ENCODE measurements around the gene PAQR9.
"Not testable (repeated sequence)": the region's sequence is repeated elsewhere in the genome, so short reads cannot be mapped to it uniquely, and the experiment has no call there.

PAQR9 gene, protein sequence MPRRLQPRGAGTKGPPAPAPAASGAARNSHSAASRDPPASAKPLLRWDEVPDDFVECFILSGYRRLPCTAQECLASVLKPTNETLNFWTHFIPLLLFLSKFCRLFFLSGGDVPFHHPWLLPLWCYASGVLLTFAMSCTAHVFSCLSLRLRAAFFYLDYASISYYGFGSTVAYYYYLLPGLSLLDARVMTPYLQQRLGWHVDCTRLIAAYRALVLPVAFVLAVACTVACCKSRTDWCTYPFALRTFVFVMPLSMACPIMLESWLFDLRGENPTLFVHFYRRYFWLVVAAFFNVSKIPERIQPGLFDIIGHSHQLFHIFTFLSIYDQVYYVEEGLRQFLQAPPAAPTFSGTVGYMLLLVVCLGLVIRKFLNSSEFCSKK

GRCh38 chr3:142963516-142964448 is at the start of gene PAQR9:
PAQR9 (minus strand) TSS chr3:142963674; CDS start chr3:142963336, 338 bp downstream.
- no peak for DNase-seq

GRCh38 chr3:143011705-143012104 is 48.2 kb upstream of the PAQR9 start:
- DNase-seq: no peak

DNA sequence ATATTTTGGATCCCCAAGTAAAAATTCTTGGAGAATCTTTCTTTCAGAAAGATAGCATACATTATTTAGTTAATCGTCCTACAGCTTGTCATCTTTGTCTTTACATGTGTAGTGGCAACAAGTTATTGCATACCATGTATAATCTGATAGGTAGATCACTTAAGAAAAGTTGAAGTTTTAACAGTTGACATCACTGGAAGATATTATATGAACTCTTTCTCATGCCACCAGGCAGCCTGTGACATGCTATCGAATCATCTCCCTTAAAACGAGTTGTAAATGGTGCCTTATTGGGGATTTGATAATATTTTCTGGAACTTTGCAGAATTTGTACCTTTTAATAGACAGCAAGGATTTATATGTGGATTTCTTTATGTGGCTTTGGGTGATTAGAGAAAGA is 46.5 kb upstream of the PAQR9 start:
- DNase-seq: no peak

- DNase-seq: no peak
Observed at GRCh38 chr3:143004823-143005222, 41.3 kb upstream of the PAQR9 start.

DNA sequence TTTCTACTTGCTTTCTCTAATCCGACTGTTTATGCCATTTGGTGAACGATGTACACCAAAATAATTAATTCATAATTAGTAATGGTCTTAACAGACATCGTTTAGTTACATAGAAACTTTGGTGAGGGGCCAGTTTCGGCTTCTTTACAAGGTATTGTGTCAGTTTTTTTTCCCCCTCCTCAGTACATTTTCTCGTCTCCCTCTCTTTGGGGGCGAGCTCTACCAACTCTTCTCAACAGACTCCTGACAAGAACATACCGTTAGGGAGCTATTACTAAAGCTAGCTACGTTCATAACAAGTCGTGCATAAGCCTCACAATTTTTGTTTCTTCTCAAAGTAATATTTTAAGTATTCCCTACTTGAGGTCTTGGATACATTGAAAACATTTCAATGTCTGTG is 39.3 kb upstream of the PAQR9 start:
- no peak for DNase-seq

DNA sequence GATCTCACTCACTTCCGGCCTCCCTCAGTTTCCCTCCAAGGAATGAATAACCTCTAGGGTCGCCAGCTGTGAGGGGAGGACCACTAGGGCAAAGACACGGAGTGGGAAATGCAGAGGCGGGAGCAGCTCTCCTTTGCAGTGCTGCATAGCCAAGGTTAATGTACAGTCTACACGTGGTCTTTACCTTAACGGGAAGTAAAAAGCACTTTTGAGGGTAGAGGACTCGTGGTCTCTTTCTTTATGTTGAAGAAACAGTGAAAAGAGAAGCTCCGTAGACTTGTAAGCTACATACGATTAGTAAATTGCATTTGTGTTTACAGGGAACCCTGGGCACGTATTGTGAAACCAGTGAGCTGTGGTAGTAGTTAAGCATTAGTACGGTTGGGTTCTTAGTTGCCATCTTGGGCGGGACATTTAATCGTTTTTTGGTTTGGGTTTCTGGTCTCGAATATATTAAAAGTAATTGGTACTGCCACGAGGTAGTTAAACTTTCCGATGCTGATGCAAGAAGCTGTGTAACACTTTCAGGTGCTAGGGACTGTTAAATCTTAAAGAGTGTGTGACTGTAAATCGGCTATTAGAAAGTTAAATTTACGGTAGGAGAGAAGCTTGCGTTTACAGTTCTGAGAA is 38.7 kb upstream of the PAQR9 start:
- DNase-seq: peak in 1 of 2 donors; percentile 38

GRCh38 chr3:143001369-143002082 is 38.1 kb upstream of the PAQR9 start, which contains the start of gene U2SURP:
U2SURP (plus strand) TSS chr3:143001570; CDS start chr3:143001629, 59 bp downstream.
- peak; percentile 93 to 94 for DNase-seq

- no peak for DNase-seq
Observed at GRCh38 chr3:143001034-143001368, 37.5 kb upstream of the PAQR9 start.

DNA sequence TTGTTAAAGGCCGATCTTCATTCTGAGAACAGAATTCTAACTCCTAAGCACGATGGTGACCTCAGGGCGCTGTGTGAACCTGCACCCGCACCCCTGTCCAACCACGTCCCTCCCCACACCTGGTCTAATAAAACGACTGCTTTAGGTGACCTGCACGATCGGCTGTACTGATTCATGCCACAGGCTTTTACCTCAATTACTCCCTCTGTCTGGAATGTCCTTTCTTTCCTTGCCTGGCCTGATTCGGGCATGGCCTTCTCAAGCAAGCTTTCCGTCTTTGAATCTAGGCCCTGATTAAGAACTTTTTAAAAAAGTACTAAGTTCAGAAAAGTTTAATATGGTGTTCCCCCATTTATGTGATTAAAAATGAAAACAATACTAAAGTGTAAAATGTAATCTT is 37.1 kb upstream of the PAQR9 start:
- DNase-seq: no peak

GRCh38 chr3:142999881-143000280 is 36.4 kb upstream of the PAQR9 start:
- DNase-seq: no peak

GRCh38 chr3:142998439-142998838 is 35.0 kb upstream of the PAQR9 start:
- DNase-seq: no peak

DNA sequence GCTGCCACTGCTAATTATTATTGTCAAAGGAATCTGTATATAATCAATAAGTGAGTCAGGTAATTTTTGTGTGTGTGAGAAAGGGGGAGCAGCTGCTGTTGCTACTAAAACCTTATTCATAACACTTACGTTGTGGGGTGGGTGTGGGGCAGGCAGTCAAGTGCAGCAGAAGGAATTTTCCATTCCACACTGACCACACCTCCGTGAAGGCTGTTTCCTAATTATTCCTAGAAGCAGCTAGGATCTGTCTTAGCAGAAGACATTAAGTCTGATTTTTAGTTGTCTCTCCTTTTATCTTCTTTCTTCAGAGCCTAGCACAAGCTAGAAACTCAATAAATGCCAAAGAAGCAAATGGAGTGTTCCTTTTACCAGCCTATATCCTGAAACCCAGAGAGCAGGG is 33.9 kb upstream of the PAQR9 start:
- no peak for DNase-seq

GRCh38 chr3:142993958-142994442 is 30.5 kb upstream of the PAQR9 start:
- DNase-seq: peak; percentile 64 to 70

- DNase-seq: no peak
Observed at GRCh38 chr3:142992323-142992722, 28.8 kb upstream of the PAQR9 start.

- DNase-seq: no peak
Observed at GRCh38 chr3:142990721-142991120, 27.2 kb upstream of the PAQR9 start.

- DNase-seq: not testable (repeated sequence)
Observed at GRCh38 chr3:142988826-142989225, 25.4 kb upstream of the PAQR9 start.

DNA sequence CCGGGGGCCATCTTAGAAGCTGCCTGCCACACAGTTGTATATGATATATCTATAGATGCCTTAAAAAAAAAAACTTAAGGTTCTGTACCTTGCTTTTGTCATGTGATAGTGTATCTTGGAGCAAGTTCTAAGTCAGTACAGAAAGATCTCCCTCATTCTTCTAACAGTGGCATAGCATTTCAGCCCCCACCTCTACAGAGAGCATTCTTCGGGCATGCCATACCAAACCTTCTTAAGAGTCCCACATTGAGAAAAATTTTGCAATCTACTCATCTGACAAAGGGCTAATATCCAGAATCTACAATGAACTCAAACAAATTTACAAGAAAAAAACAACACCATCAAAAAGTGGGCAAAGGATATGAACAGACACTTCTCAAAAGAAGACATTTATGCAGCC is 24.7 kb upstream of the PAQR9 start:
- not testable (repeated sequence) for DNase-seq

GRCh38 chr3:142987707-142988106 is 24.2 kb upstream of the PAQR9 start:
- DNase-seq: no peak

GRCh38 chr3:142987080-142987700 is 23.7 kb upstream of the PAQR9 start:
- peak in 1 of 2 donors; percentile 59 for DNase-seq

- DNase-seq: no peak
Observed at GRCh38 chr3:142984255-142984654, 20.8 kb upstream of the PAQR9 start.

DNA sequence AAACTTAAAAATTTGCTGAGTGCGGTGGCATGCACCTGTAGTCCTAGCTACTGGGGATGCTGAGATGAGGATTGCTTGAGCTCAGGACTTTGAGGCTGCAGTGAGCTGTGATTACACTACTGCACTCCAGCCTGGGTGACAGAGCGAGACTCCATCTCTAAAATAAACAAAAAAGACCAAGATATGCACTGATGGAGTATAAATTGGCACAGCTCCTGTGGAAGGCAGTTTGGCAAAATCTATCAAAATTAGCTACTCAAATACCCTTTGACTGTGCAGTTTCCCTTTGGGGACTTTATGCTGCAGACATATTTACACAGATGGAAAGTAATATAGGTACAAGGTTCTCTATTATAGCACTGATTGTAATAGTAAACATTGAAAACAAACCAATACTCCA is 19.8 kb upstream of the PAQR9 start:
- DNase-seq: no peak
